Upper lobe of left lung (tissue), 4 donors: Measurements from ENCODE around the gene SCTR.

Source experiments
- POLR2A ChIP-seq, 4 donors: fragments of 450-650 bp; IDR thresholded peaks; one replicate each; pipeline ENCODE4 v1.5.1; 2016 to 2017; ENCODE audit warnings: antibody characterized with exemption in 4 of 4, mild to moderate bottlenecking in 2 of 4
- TF ChIP-seq, protein P1 (sequence below), 6 experiments: fragments of 450-650 bp in 4 of 6; fragments of 200-600 bp in 2 of 6; sonication (generic) in 2 of 6; IDR thresholded peaks; one replicate each; pipeline ENCODE4 v1.5.1; 2016 to 2019; ENCODE audit warnings: antibody characterized with exemption in 6 of 6

DNA sequence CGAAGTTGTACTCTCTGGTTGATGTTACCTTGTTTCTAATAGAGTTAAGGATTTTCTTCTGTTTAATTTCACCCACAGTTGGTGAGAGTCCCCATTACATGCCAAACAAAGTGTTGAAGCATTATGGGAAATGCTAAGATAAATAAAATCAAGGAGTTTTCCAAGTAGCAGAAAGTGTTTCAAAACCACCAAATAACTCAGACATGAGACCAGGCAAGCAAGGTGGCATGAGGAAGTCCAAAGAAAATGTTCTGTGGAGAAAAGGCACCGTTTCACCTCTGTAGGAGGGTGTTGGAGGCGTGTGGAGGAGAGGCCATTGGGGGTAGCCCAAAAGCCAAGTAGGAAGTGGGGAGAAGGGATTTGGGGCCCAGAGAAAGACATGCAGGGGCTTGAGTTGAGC lies 28.6 kb upstream of the SCTR start:
- TF ChIP-seq, protein P1, sequence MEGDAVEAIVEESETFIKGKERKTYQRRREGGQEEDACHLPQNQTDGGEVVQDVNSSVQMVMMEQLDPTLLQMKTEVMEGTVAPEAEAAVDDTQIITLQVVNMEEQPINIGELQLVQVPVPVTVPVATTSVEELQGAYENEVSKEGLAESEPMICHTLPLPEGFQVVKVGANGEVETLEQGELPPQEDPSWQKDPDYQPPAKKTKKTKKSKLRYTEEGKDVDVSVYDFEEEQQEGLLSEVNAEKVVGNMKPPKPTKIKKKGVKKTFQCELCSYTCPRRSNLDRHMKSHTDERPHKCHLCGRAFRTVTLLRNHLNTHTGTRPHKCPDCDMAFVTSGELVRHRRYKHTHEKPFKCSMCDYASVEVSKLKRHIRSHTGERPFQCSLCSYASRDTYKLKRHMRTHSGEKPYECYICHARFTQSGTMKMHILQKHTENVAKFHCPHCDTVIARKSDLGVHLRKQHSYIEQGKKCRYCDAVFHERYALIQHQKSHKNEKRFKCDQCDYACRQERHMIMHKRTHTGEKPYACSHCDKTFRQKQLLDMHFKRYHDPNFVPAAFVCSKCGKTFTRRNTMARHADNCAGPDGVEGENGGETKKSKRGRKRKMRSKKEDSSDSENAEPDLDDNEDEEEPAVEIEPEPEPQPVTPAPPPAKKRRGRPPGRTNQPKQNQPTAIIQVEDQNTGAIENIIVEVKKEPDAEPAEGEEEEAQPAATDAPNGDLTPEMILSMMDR (IDR thresholded peaks at IDR 0.05) = no peak
- no peak for TF ChIP-seq POLR2A (IDR thresholded peaks at IDR 0.05)
